ENCODE data around the gene RTN4RL1.
"Not testable (repeated sequence)": the region's sequence is repeated elsewhere in the genome, so short reads cannot be mapped to it uniquely, and the experiment has no call there.

RTN4RL1 gene

DNA sequence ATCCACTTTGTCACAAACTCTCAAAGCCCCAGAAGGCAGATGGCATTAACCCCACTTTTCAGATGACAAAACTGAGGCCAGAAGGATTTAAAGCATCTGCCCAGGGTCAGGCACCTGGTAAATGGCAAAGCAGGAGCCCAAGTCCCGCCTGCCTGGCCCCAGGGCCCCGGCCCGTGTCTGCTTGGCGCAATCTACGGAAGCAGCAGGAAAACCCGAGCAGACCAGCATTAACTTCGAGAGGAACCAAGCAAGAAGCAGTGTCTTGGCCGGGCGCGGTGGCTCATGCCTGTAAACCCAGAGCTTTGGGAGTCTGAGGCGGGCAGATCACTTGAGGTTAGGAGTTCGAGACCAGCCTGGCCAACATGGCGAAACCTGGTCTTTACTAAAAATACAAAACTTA, 21.6 kb downstream of the RTN4RL1 start:
- no peak for DNase-seq (ENCODE audit: low read depth)

DNA sequence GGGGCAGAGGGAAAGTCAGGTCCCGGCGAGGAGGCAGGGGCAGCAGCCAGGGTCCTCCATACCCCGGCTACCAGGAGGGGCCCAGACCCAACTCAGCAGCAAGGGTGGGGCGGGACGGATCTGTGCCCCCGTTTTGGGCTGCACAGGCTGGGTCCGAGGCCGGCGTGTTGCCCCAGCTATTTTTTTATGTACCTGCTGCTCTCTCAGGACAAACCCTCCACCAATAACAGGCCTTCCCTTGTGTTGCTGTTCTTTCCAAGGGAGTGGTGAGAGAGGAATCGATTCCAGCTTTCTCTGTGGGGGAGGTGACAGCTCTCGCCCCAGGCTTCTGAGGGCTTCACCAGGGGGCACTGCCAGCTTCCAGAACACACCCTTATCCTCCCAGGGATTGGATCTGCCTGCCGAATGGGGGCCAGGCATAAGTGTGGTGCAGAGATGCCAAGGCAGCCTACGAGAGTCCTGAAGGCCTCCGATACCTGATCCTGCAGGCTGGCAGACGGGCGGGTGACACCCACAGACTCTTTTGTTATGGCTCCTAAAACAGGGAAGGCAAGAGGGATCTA, 22.3 kb downstream of the RTN4RL1 start:
- DNase-seq (ENCODE audit: low read depth) = no peak

DNA sequence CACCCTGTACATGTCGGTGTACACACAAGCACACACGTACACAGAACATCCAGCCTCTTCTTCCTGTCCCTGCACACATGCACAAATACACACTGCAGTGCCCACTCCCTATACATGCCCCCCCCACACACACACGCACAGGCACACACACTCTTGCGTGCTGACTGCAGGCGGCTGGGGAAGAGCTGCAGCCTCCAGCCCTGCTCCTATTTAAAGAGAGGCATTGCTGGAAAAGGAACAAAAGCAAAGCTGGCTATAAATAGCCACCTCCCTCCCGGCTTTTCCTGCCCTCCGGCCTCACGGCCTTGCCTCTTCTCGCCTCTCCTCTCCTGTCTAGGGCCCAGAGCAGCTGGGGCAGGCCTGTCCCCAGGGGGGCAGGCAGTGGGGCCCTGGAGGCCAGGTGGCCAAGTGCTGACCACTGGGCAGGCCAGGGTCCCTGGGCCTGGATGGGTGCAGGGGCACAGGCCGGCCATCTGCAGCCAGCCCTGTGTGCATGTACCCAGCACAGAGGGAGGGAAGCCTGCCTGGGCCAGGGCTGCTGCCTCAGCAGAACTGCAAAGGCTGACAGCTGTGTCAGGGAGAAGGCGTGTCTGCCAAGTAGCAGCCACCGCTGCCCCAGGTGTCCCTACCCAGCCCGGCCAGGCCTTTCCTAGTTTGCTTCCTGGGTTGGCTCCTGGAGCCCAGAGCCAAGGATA, 25.4 kb downstream of the RTN4RL1 start:
- peak; percentile 29 for DNase-seq (ENCODE audit: low read depth)

DNA sequence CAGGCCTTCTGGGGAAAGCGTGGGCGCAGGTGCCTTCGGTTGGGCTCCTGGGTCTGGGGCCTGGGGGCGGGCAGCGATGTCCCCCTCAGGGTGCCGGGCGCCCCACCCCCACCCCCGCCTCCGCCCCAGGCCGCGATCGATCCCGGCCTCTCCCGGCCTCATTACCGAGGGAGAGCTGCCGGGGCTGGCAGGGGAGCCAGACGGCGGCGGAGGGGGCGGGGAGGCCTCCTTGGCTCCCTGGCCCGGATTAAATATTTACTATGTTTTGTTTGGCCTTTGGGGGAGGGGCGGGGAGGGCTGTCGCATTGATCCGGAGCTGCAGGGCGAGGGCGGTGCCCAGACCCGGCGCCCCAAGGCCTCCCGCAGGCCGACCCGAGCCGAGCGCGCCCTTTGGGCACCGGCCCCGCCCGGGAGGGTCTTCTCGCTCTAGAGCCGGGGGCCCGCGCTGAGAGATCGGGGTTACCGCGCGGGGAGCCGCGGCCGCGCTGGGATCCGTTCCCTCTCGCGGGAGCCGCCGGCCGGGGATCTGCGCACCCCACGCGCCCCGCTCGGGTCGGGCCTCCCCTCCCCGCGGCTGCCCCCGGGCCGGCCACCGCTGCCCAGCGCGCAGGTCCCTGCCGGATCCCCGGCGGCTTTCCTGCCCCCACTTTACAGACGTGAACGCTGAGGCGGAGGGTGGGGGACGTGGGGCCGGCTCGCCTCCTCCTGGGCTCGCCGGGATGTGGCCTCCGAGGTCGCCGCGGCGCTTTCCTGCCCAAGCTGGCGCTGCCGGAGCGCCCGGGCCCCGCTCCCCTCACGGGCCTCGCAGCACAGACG, 27.0 kb downstream of the RTN4RL1 start:
- DNase-seq (ENCODE audit: low read depth) = no peak

DNA sequence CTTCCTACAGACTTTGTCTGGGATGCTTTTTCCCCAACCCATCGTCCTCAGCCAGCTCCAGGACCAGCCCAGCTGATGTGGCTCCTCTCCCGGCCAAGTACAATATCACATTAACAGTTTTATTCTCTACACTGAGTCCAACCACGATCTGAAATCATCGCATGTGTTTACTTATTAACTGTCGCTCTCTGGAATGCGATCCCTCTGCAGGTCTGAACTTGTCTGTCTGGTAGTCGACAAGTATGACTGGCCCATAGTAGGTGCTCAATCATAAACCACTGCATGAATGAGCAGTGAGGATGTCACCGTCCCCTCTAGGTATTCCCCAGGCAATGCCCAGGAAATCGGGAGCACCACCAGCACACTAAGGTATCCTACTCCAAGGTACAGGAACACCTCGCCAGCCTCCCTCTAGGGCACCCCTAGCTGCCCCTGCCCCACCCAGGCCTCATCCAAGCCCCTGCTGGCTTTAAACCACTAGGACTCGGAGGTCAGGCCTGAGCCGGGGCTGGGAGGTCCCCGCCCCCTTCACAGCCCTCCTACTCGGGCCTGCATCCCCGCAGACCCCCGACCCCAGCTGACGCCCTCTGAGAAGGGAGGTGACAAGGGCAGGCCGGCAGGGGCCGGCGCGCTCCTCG, 27.7 kb downstream of the RTN4RL1 start:
- no peak for DNase-seq (ENCODE audit: low read depth)

DNA sequence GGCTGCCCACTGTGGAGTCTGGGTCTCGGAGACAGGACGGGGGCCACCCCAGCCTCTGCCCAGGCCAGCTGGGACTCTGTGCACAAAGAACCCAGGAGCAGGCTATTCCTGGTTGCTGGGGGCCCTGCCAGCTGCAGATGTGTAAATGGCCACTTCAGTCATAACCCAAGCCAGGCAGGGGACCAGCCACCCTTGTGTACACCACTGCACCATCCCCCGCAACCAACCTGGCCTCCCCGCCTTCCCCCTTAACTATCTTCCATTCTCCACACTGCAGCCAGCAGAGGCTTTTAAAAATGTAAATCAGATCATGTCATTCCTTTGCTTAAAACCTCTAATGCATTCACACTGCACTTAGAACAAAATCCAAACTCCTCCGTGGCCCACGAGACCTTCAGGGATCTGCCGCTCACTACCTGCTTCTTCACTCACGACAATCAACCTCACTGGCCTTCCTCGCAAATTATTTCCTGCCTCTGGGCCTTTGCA, 28.3 kb downstream of the RTN4RL1 start:
- DNase-seq (ENCODE audit: low read depth) = no peak

DNA sequence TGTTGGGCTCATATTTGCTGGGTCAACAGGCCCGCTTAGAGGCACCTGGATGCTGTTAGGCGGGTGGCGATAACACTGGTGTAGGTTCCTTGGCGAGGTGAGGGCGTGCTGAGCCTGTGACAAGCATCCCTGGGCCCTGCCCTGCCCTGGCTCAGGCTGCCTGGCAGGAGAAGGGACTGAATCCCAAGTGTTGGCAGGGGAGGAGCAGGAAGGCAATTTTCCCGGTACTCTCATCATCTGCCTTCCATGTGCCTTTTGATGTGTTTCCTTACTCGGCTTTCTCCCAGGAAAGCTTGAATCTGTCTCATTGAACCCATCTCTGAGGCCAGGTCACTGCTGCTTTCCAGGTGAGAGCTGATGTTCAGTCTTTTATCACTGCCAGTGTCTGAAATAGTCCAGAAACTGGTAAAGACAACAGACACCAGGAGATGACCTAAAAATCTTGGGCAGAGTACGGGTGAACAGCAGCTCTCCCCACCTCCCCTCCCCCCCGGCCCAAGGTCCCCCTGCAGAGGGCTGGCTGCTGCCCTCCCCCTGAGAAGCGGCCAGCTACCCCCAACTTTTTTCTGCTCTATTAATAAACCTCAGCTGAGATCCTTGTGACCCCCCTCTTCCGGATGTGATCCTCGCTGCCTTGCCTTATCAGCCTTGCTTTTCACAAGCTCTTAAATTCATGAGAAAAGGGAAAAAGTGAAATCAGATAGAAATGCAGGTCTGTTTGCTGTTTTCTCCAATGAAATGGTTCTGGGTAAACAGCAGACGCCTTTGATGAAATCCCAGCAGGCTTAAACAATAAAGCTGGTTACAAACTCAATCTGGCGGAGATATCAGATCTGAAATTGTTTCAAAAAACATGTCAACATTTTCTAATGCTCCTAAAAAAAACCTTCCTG, 29.0 kb downstream of the RTN4RL1 start:
- no peak for DNase-seq (ENCODE audit: low read depth)

DNA sequence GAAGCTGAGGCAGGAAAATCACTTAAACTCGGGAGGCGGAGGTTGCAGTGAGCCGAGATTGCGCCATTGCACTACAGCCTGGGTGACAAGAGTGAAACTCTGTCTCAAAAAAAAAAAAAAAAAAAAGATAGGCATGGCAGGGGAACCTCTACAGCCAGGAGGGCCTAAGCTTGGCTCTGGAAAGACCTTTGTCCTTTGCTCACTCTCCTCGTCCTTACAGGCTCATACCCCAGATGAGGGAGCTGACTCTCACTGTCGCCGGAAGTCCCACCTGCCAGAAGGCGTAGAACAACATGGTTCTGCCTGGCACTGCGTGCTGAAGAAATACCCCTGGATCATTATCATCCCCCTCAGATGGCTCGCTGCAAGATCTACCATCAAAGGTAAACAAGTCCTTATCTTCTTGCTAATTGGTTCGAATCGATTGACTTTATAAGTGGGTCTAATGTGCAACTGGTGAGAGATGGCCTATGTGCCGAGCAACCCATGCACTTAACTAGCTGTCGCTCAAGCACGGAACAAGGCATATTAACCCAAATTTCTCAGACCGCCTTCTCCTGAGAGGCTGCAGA, 29.7 kb downstream of the RTN4RL1 start:
- no peak for DNase-seq (ENCODE audit: low read depth)

DNA sequence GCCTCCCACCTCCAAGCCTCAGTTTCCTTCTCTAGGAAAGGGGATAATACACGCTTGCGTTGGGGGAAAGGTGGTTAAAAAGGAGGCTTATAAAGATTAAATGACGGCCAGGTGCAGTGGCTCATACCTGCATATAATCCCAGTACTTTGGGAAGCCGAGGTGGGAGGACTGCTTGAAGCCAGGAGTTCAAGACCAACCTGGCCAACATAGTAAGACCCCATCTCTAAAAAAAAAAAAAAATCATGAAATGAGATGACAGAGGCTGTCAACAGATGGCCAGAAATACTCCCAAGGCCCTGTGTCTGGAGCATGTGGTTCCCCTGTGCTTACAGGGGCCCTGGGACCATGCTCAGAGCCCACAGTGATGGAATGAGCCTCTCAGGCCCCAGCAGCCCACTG, 30.4 kb downstream of the RTN4RL1 start:
- DNase-seq (ENCODE audit: low read depth) = no peak

DNA sequence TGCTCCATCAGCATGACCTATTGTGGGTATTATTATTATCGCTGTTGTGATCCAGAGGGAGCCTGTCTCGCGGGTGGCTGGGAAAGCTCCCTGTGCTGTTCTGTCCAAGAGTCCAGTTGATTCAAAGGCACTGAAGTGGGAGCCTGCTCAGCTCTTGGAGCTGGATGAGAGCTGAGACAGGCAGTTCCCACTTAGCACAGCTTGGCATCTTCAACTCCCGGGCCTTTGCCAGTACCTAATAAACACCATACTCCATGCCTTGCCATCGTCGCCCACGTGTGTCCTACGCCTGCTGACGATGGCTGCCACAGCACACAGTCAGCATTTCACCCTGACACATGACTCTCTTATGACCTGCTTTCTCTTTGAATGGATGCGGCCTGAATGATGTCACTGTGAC, 32.6 kb downstream of the RTN4RL1 start:
- peak; percentile 20 for DNase-seq (ENCODE audit: low read depth)

DNA sequence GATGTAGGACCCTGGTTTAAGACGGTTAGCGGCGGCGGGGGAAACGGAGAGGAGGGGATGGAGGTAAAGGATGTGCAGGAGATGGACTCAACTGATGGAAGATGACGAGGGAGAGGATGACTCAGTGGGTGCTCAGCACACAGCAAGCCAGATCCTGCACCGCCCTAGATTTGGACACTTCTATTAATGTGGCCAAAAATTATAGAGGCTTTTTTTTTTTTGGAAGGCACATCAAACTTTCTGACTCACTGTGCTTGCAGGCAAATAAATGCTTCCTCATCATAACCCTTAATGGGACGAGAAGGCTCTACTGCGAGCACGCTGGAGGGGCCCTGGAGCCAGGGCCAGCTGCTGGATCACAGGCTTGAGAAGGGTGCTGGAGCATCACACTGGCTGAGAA, 36.0 kb downstream of the RTN4RL1 start:
- DNase-seq (ENCODE audit: low read depth) = peak; percentile 88

DNA sequence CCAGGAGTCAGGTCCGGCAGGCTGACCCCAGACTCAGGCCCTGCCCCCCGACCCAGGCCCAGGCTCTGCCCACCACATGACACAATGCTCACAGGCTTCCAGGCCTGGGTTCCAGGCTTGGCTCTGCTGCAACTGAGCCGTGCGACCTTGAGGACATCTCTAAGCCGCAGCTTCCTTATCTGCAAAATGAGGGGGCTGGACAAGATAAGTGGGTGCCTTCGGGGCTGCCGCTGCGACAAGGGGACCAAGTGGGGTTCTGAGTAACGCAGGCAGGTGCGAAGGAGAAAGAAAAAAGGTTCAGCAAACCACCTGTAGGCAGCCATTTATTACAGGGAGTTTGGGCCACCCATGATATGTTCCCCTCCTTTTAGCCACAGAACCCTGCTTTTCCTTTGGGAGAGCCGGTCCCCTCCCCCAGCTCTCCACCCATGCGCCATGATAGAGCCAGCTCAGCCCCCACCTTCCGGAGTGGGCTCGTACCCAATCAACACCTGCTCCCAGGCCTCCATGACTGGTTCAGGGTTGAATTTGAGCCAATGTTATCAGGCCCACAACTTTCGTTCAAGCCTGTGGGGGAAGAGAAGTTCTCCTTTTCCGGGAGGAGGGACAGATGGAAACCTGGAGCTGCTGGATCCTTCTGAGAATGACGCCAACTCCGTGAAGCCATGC, 38.2 kb downstream of the RTN4RL1 start:
- no peak for DNase-seq (ENCODE audit: low read depth)

DNA sequence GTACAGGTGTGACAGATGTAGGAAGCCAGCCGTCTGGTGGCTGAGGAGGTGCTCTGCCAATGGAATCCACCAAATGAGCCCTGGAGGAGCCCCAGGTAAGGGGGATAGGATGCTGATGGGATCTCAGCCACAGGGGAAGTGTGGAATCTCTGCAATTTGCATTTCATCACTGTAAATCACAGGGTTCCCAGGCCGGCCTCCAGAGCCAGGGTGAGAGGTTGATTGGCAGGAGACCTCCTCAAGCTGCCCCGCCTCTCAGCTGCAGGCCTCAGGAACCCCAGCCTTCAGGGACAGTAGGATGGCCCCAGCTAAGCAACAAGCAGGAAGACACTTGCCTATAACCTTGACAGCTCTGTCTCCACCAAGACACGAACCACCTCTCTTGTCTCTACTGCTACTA, 39.4 kb downstream of the RTN4RL1 start:
- DNase-seq (ENCODE audit: low read depth) = no peak

DNA sequence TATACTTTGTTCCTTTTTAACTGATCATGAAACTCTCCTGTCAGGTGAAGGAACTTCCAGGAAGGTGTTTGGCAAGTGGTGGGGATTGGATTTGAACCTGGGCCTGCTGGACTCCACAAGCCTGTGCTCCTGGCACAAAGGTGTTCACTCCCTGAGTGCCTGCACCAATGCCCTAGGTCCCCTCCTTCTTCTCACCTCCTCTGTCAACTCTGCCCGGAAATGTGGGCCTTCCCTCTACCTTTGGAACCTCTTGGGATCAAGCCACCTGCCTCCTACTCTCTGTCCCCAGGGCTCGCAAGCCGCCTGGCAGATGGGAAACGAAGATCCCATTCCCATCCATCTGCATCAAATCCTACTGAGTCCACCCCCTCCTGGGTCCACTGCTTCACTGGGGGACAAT, 40.0 kb downstream of the RTN4RL1 start:
- no peak for DNase-seq (ENCODE audit: low read depth)

DNA sequence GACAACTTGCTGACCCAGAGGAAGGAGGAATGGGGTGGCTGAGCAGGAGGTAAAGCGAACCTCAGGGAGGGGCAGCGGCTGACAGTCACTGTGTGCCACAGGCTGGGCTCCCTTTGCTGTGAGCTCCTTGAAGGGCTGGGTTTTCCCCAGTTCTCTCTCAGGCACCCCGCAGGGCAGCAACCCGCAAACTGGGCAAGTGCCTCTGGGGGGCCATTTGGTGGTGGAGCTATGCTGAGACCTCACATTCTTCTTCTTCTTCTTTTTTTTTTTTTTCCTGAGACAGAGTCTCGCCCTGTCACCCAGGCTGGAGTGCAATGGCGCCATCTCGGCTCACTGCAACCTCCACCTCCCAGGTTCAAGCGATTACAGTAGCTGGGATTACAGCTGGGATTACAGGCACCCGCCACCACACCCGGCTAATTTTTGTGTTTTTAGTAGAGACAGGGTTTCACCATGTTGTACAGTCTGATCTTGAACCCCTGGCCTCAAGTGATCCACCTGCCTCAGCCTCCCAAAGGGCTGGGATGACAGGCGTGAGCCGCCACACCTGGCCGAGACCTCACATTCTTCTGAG, 42.3 kb downstream of the RTN4RL1 start:
- not testable (repeated sequence) for DNase-seq (ENCODE audit: low read depth)

DNA sequence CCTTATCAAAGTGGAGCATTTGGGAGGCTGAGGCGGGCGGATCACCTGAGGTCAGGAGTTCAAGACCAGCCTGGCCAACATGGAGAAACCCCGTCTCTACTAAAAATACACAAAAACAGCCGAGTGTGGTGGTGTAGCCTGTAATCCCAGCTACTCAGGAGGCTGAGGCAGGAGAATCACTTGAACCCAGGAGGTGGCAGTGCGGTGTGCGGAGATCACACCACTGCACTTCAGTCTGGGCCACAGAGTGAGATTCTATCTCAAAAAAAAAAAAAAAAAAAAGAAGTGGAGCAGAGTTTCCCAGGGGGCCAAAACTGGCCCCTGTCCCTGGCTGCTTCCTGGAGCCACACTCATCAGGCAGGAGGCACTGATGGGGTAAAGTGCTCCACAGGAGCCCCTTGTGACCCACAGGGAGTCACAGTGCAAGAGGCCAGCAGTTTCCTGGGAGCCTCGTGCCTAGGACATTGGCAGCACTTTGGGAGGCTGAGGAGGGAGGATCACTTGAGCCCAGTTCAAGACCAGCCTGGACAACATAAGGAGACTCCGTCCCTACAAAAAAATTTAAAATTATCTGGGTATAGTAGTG, 44.4 kb downstream of the RTN4RL1 start:
- DNase-seq (ENCODE audit: low read depth) = no peak

DNA sequence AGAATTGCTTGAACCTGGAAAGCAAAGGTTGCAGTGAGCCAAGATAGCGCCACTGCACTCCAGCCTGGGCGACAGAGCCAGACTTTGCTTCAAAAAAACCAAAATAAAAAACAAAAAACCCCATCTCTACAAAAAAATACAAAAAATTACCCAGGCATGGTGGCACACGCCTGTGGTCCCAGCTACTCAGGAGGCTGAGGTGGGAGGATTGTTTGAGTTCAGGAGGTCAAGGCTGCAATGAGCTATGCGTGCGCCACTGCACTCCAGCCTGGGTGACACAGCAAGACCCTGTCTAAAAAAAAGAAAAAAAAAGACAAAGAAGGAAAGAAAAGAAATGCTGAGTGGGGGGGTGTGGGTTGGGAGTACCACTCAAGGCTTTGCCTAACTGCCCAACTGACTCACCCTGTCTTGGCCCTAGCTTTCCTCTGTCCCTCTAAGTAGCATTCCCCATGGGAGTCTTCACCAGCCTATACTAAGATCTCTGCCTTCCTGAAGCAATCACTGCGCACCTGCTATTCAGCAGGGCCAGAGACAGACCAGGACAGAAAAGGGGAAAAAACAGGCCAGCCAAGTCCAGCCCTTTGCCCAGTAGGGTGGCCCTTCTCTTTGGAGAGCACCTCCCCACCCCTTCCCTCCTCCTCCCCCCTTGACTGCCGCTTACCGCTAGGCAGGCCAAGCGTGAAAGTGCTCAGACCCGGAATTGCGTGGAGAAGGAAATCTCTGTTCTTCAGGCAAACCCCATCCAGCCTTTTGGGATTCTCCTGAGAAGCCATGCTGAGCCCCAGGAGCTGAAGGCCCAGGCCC, 45.8 kb downstream of the RTN4RL1 start:
- DNase-seq (ENCODE audit: low read depth) = no peak

DNA sequence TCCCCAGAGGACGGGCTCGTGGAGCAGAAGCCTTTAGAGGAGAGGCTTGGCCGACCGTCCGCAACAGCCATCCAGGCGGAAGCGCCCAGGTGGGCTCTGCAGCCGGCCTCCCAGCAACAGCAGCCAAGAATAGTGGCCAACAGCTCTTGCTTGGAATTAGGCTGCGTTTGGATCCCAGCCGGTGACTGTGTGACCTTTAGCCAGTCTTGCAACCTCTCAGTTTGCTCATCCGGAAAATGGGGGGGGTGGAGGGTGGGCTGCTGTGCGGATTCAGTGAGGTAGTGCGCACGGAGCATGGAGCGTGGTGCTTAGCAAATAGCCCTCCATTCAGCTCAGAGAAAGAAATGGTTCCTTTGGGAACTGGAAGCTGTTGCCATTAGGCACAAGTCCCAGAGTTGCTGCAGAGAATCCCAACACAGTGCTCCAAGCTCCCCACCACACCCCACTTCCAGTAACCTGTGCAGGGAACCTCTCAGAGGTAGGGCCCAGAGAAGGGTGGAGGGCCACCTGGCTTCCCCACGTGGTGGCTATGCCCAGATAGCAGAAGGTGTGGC, 46.7 kb downstream of the RTN4RL1 start:
- no peak for DNase-seq (ENCODE audit: low read depth)
